Measurements from ENCODE around the gene SSMEM1. TPM values are rescaled to one million over a fixed set of nuclear protein-coding genes. Genes with fewer than 3 reads are reported as not detected.

The SSMEM1 gene
- total RNA-seq, 1 experiment from 2014 or later, result not detected

DNA sequence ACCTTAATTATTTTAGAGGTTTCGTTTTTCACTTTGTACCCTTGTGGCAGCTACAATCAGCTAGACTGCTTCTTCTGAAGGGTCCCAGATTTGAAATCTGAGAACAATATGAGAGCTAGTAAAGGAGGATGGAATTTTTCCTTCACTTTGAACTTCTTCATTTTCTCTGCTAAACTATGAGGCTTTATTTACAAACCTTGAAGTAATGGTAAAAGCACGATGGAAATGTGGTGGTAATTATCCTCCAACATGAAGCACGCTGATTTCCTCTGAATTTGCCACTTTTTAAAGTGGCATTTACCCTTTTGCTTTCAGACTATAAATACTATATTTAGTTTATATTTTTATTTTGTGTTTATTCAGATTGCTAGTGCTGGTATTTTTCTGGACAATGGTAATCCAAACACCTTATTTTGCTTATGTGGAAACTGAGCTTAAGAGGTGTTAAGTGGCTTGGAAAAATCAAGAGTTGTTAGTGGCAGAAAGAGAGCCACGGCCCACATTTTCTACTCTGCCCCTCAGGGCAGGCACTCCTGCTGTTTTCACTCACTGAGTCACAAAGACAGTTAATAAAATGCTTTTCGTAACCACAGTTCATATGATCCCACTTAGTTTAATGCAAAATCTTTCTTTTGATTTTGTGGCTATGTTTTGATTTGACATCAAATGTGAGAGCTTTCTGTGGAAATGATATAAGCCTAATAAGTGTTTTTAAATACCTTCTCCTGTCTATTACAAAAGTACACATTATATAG lies 2.7 kb downstream of the SSMEM1 start:
- no peak overlapping the region for H2BK120ac ChIP-seq (ENCODE audit: low read depth, low read length, poor library complexity, severe bottlenecking)
- no peaks in the 10 kb centered on the region for H3K79me2 ChIP-seq (ENCODE audit: insufficient read depth, low read length)
- TF ChIP-seq, protein P1, sequence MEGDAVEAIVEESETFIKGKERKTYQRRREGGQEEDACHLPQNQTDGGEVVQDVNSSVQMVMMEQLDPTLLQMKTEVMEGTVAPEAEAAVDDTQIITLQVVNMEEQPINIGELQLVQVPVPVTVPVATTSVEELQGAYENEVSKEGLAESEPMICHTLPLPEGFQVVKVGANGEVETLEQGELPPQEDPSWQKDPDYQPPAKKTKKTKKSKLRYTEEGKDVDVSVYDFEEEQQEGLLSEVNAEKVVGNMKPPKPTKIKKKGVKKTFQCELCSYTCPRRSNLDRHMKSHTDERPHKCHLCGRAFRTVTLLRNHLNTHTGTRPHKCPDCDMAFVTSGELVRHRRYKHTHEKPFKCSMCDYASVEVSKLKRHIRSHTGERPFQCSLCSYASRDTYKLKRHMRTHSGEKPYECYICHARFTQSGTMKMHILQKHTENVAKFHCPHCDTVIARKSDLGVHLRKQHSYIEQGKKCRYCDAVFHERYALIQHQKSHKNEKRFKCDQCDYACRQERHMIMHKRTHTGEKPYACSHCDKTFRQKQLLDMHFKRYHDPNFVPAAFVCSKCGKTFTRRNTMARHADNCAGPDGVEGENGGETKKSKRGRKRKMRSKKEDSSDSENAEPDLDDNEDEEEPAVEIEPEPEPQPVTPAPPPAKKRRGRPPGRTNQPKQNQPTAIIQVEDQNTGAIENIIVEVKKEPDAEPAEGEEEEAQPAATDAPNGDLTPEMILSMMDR (conservative IDR thresholded peaks at IDR 0.05), result no peak
- no CpG with 5 or more reads among the region's 5 CpGs for WGBS (ENCODE audit: extremely low coverage, insufficient read length, low lambda C conversion rate)
- H4K5ac ChIP-seq (ENCODE audit: insufficient read length, low read depth, low read length), result no peak overlapping the region
- H3K36me3 Mint-ChIP-seq (ENCODE audit: insufficient read depth in 1 of 3, low read depth in 3 of 3), result no peaks in the 10 kb centered on the region
- H3K9me3 Mint-ChIP-seq, result no peaks in the 10 kb centered on the region
- no peak for DNase-seq
- H3K23me2 ChIP-seq (ENCODE audit: insufficient read length, low read depth, low read length, poor library complexity, severe bottlenecking), result no peaks in the 10 kb centered on the region
- H4K20me1 ChIP-seq (ENCODE audit: control insufficient read depth, insufficient read depth, insufficient read length), result no peaks in the 10 kb centered on the region
- no peak overlapping the region for H3T11ph ChIP-seq (ENCODE audit: low read length)
- no peak overlapping the region for H3K18ac ChIP-seq (ENCODE audit: insufficient read length, low read depth, low read length)
- no peak overlapping the region for H2AK5ac ChIP-seq (ENCODE audit: insufficient read length, low read length)
- H4K91ac ChIP-seq (ENCODE audit: insufficient read length, low read depth, low read length), result no peak overlapping the region
- H3K9ac ChIP-seq (ENCODE audit: extremely low read depth, insufficient read length, low read length), result no peak overlapping the region
- H3K79me1 ChIP-seq (ENCODE audit: insufficient read depth, low read depth, low read length, poor library complexity, severe bottlenecking), result no peaks in the 10 kb centered on the region
- no peaks in the 10 kb centered on the region for H3K27me3 ChIP-seq (ENCODE audit: insufficient read depth, low read length)
- no peak overlapping the region for H2BK20ac ChIP-seq (ENCODE audit: low read depth, low read length, poor library complexity, severe bottlenecking)
- no peak overlapping the region for H3K56ac ChIP-seq (ENCODE audit: insufficient read length, low read depth, low read length)
- H3K9me3 ChIP-seq (ENCODE audit: control insufficient read depth, low read depth, low read length), result no peaks in the 10 kb centered on the region
- H2BK15ac ChIP-seq (ENCODE audit: low read depth, low read length), result no peak overlapping the region
- H3K27ac Mint-ChIP-seq, result no peak overlapping the region
- H3K4ac ChIP-seq (ENCODE audit: low read depth, low read length), result no peak overlapping the region
- H3K27me3 Mint-ChIP-seq (ENCODE audit: low read depth), result peaks cover 2% of the 10 kb centered on the region; the same call in 1 of the 2 replicates
- H3K14ac ChIP-seq (ENCODE audit: insufficient read depth, low read length), result no peak overlapping the region
- no peak overlapping the region for H2AFZ ChIP-seq (ENCODE audit: low read length)
- no peak overlapping the region for H2BK12ac ChIP-seq (ENCODE audit: insufficient read length, low read depth, low read length)
- no peaks in the 10 kb centered on the region for H3K4me1 ChIP-seq (ENCODE audit: insufficient read depth, low read length)
- no peak overlapping the region for H4K8ac ChIP-seq (replicated peaks; ENCODE audit: insufficient read length, low read depth, low read length)
- no peak overlapping the region for H3K4me3 Mint-ChIP-seq
- no peak overlapping the region for H3K4me2 ChIP-seq (ENCODE audit: insufficient read depth, insufficient read length, low read length)
- H3K27ac ChIP-seq (ENCODE audit: insufficient read length, low read depth, low read length), result no peak overlapping the region
- no peak overlapping the region for H2BK5ac ChIP-seq (ENCODE audit: insufficient read length, low read length)
- no peak overlapping the region for H3K23ac ChIP-seq (ENCODE audit: insufficient read length, low read depth, low read length)
- peaks cover 3 to 4% of the 10 kb centered on the region in 2 experiments; a peak in 2 of 4 replicates for H3K4me1 Mint-ChIP-seq
